Fibroblast of lung (primary cell): Measurements from ENCODE around the gene SLC1A4.
"Not testable (repeated sequence)": the region's sequence is repeated elsewhere in the genome, so short reads cannot be mapped to it uniquely, and the experiment has no call there.

Source experiments
- CTCF ChIP-seq, 2 donors: IDR thresholded peaks in 1 of 2; conservative IDR thresholded peaks in 1 of 2; 1 replicate in 1 of 2; 2 replicates in 1 of 2; pipeline ENCODE4 v1.5.1; 2011 to 2012; ENCODE audit warnings: low read length in 2 of 2, control low read depth in 1 of 2, inconsistent platforms in 1 of 2, low read depth in 1 of 2, mild to moderate bottlenecking in 1 of 2
- EZH2 ChIP-seq: IDR thresholded peaks from 2 replicates; pipeline ENCODE4 v1.5.1; 2012; ENCODE audit warnings: low read length, control low read depth, mild to moderate bottlenecking; ENCODE audit errors: missing control alignments

- TF ChIP-seq CTCF (conservative IDR thresholded peaks at IDR 0.05 in 1 of 2, IDR thresholded peaks at IDR 0.05 in 1 of 2; ENCODE audit: low read depth in 1 of 2, low read length in 2 of 2); EZH2: not testable (repeated sequence)
Observed at GRCh38 chr2:65033667-65034066, 44.5 kb downstream of the SLC1A4 start.
